G401 (cell line): ENCODE results near the gene CIB1. TPM values are rescaled to one million over a fixed set of nuclear protein-coding genes. Genes with fewer than 3 reads are reported as not detected.
A peak's percentile ranks its signal among the peaks of the same experiment; 100 is the strongest.

ENCODE experiments used
- DNase-seq: peaks from one replicate; pipeline ENCODE4 v3.0.0-alpha.2; 2015; ENCODE audit warnings: low spot score
- in situ Hi-C: cut with HindIII; loops from 2 replicates; pipeline ENCODE4 v1.10.0; 2016; ENCODE audit warnings: low sequenced_read_pairs, mixed read lengths
- total RNA-seq: library from RNA; depleted of rRNA; stranded (reverse); fragments of >200 nt; shearing (Covaris generic); gene quantifications from 2 replicates; pipeline ENCODE4 v1.2.3, GENCODE V29; 2014

The CIB1 gene
- total RNA-seq, 1 experiment from 2014 or later: 83.7 TPM

DNA sequence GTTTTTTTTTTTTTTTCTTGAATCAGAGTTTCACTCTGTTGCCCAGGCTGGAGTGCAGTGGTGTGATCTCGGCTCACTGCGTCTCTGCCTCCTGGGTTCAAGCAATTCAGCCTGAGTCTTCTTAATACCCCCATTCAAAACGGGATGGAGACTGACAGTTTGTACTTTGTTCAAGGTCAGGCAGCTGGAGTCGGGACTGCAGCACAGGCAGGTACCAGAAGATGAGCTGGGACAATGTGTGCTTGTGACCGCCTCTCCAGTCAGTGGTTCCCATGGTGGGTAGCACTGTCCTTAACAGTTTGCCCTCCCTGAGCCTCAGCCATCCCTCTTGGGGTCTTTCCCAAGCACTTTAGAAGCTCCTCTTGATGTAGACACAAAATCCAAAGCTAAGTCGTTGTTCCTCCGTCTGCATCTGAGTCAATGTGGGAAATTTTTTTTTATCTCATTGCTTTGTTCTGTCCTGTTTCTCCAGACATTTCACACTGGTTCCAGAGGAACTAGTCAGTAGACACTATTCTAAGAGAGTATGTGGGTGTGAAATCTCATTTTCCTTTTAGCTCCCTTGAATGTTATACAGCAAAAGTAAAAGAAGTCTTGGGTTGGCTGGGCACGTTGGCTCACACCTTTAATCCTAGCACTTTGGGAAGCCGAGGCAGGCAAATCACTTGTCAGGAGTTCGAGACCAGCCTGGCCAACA lies 10.3 kb upstream of the CIB1 start:
- no peak for DNase-seq
- in situ Hi-C loops: no loop called here

DNA sequence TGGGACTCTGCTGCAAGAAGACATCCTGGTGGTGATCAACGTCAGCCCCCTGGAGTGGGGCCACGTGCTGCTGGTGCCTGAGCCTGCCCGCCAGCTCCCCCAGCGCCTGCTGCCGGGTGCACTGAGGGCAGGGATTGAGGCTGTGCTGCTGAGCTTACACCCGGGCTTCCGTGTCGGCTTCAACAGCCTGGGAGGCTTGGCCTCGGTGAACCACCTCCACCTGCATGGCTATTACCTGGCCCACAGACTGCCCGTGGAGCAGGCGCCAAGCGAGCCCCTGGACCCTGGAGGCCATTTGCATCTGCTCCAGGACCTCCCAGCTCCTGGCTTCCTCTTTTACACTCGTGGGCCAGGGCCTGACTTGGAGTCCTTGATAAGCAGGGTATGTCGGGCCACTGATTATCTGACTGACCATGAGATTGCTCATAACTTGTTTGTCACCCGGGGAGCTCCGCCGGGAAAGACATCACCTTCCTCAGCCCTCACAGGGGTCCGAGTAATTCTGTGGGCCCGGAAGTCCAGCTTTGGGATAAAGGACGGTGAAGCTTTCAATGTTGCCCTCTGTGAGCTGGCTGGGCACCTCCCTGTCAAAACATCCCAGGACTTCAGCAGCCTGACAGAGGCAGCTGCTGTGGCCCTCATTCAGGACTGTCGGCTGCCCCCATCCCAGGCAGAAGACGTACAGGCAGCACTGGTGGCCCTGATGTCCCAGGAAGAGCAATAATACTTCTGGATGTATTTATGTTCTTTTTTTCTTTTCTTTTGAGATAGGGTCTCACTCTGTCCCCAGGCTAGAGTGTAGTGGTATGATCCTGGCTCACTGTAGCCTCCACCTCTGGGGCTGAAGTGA lies 7.8 kb upstream of the CIB1 start:
- no peak for DNase-seq
- in situ Hi-C loops: no loop called here

DNA sequence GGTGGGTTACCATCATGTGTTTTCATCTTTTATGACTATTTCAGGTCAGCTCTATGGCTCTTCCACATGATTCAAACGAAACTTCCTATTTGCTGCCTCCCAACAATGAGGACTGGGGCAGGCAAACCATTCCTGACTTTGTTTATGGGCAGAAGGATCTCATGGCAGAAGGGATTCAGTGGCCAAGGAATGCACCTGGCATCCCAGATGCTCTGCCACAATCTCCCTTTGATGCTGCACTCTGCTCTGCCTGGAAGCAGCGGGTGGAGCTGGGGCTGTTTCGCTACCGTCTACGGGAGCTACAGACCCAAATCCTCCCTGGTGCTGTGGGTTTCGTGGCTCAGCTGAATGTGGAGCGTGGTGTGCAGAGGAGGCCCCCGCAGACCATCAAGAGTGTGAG lies 7.1 kb upstream of the CIB1 start:
- in situ Hi-C loops: no loop called here
- peak; percentile 81 for DNase-seq

DNA sequence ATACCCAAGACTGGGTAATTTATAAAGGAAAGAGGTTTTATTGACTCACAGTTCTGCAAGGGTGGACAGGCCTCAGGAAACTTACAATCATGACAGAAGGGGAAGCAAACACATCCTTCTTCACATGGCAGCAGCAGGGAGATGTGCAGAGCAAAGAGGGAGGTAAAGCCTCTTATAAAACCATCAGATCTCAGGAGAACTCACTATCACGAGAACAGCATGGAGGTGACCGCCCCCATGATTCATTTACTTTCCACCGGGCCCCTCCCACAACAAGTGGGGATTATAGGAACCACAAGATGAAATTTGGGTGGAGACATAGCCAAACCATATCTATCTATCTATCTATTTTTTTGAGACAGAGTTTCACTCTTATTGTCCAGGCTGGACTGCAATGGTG lies 5.6 kb upstream of the CIB1 start:
- in situ Hi-C loops: no loop called here
- no peak for DNase-seq

DNA sequence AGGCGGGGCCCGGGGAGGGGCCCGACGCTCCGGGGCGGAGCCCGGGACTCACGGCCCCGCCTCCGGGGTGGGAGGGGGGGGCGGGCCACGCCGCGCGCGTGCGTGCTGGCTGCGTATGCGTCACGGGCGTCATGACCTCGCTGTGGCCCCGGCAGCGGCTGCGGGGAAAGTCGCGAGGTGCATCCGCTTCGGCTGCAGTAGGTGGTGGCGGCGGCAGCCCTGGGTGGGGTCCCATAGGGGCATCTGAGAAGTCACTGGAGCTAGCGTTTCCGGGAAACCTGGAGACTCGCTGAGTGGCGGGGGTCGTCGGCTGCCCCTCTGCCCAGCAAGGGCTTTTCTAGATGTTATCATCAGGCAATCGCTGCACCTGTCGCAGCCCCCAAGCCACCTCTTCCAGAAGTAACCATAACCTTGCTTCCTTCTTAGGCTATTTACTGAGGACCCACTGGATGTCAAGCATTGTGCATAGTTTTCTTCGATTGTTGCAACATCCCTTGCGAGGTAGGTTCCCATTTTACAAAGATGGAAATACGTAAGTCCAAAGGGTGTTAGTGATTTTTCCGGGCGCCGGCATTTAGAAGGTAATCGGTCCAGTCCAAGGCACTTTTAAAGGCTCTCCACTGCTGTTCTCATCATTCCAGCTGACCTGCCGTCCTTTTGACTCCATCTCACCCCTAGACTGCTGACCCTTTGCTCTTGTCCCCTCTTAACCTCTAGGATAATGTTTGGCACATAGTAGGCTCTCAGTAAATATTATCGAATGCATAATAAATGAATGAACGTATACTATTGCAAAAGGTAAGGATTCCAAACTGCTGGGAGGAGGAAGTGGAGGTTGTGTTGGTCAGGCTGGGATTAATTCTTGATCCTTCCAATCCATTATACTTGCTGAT lies 601 bp upstream of the CIB1 start, which contains the start of gene GDPGP1:
Gene GDPGP1 (plus strand): TSS at position 114 of the 893 bp plus-strand sequence. CDS start 6,700 bp downstream, outside the sequence.
- peak; percentile 95 for DNase-seq
- in situ Hi-C loops: no loop called here

DNA sequence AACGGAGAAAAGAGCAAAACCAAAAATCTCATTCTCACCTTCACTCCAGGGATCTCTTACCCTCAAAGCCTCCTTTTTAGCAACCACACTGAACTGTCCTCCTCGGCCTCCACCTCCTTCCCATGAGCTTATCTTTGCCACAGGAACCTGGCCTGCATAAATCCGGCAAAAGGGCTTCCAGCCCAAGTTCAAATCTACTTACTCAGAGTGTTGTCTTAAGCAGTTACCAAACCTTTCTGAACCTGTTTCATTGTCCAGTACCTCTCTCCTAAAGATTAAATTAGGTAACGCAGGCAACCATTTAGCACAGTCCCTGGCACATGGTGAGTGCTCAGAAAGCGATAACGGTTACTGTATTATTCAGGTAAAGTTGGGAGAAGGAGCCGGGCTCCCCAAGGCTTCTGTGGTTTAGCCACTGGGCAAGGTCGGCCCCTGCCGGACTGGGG lies 777 bp downstream of the CIB1 start:
- in situ Hi-C loops: no loop called here
- no peak for DNase-seq

DNA sequence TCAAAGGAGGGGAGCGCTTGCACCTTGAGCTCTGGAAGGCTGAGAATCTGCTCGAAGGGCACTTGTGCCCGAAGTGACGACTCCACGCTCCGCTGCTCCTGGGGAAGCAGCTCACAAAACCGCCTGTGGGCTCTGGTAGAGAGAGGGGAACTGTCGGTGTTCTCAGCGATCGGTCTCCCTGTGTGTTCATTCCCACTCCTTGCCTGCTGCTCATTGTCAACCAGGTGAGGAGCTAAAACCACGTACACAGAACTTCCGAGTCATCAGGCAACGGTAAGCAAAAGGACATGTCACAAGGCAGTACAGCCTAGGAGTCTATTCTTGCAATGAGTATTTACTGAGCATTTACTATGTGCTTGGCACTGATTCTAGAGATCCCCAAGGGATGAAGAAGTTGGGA lies 1.5 kb downstream of the CIB1 start:
- no peak for DNase-seq

DNA sequence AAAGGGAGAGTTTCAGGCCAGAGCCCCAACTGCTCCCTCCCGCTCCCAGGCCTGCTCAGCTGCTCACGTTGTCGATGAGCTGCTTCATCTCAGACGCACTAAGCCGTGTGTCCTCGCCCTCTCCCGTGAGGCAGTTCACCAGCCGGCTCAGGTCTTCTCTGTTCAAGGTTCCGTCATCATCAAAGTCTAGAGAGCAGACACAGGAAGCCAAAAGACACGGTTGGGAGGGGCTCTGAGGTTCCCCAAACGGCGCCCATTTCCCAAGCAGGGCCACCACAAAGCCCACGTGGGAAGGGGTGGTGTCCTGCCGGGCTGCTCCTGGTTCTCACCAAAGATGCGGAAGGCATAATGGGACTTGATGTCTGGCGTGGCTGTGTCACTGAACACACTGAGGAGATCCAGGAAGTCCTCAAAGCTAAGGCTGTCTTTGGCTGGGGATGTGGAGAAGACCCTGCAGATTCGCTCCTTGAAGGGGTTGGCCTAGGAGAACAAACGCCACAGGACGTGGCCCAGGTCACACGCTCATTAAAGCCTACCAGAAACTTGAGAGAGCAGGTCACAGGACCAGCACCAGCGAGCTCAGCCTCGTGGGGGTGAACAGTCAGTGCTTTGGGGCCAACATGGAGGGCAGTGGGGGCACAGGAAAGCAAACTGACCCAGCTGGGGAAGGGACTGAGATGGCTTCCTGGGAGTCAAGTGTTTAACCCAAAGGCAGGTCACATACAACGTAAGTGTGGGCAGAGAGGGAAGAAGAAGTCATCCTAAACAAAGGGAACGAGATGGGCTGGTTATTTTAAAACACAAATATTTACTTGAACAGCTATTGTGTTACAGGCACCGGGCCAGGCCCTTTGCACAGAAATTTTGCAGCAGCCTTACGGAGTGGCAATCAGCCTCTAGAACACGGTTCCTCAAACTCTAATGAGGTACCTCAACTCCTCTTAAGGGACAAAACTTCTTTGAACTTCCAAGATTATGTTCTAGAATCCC lies 2.4 kb downstream of the CIB1 start:
- in situ Hi-C loops: no loop called here
- no peak for DNase-seq

More for the DNA sequence above, 1.5 kb downstream of the CIB1 start:
- in situ Hi-C loops: no loop called here

DNA sequence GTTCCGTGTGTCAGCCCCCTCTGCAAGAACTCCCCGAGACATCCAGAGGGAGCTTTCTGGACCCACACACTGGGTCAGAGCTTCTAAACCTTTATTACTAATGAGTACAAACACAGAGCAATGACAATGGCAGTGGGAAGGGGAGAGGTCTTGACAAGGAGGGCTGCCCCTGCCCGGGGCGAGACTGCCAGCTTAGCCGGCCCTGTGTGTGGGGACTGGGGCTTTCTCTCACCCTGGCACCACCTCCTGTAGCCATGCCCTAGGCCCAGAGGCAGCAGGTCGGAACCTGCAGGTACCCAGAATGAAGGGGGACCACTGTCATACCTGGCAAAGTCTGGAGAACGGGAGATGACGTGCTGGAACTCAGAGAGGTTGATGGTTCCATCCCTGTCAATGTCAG lies 3.1 kb downstream of the CIB1 start:
- in situ Hi-C loops: no loop called here
- no peak for DNase-seq

DNA sequence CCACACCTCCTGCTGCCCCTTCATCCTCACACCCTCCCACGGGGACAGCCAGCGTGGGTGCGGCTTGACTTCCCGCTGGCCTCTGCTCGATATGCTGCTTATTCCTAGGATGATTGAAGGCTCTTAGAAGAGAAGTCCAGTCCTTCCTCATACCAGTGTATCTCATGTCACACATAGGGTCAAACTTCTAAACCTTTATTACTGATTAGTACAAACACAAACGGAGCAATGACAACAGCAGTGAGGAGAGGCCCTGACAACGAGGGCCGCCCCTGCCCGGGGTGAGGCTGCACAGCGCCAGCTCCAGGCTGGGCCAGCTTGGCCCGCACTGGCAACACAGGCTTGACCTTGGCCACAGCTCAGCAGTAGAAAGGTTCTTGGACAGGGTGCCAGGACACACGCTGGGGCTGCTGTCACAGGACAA lies 3.7 kb downstream of the CIB1 start:
- peak; percentile 71 for DNase-seq
- in situ Hi-C loops: no loop called here

DNA sequence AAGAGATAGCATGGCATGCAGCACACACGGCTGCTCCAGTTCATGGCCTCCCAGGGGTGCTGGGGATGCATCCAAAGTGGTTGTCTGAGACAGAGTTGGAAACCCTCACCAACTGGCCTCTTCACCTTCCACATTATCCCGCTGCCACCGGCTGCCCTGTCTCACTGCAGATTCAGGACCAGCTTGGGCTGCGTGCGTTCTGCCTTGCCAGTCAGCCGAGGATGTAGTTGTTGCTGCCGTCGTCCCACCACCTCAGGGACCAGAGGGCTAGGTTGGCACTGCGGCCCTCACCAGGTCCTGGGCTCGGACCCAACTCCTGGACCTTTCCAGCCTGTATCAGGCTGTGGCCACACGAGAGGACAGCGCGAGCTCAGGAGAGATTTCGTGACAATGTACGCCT lies 4.8 kb downstream of the CIB1 start:
- in situ Hi-C loops: no loop called here
- peak; percentile 39 for DNase-seq

DNA sequence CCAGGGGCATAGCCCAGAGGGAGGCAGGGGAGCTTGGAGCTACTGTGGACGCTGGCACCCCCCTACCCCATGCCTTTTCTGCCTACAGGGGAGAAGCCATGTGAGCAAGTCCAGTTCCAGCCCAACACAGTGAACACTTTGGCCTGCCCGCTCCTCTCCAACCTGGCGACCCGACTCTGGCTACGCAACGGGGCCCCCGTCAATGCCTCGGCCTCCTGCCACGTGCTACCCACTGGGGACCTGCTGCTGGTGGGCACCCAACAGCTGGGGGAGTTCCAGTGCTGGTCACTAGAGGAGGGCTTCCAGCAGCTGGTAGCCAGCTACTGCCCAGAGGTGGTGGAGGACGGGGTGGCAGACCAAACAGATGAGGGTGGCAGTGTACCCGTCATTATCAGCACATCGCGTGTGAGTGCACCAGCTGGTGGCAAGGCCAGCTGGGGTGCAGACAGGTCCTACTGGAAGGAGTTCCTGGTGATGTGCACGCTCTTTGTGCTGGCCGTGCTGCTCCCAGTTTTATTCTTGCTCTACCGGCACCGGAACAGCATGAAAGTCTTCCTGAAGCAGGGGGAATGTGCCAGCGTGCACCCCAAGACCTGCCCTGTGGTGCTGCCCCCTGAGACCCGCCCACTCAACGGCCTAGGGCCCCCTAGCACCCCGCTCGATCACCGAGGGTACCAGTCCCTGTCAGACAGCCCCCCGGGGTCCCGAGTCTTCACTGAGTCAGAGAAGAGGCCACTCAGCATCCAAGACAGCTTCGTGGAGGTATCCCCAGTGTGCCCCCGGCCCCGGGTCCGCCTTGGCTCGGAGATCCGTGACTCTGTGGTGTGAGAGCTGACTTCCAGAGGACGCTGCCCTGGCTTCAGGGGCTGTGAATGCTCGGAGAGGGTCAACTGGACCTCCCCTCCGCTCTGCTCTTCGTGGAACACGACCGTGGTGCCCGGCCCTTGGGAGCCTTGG lies 5.6 kb downstream of the CIB1 start:
- no peak for DNase-seq
- in situ Hi-C loops: no loop called here

DNA sequence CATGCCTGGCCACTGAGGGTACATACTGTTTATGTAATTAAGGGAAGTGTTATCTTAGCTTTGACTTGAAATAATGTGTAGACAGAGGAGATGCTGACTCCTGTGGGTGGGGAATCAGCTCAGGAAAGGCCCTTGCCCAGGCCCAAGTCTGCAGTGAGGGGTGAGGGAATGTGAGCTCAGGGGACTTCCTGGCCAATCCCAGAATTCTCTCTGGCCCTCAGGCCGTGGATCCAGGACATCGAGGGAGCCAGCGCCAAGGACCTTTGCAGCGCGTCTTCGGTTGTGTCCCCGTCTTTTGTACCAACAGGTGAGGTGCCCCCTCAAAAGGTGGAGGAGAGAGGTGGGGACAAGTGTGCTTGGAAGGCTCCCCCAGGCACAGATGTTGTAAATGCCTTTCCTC lies 6.4 kb downstream of the CIB1 start:
- DNase-seq: no peak
- in situ Hi-C loops: no loop called here

DNA sequence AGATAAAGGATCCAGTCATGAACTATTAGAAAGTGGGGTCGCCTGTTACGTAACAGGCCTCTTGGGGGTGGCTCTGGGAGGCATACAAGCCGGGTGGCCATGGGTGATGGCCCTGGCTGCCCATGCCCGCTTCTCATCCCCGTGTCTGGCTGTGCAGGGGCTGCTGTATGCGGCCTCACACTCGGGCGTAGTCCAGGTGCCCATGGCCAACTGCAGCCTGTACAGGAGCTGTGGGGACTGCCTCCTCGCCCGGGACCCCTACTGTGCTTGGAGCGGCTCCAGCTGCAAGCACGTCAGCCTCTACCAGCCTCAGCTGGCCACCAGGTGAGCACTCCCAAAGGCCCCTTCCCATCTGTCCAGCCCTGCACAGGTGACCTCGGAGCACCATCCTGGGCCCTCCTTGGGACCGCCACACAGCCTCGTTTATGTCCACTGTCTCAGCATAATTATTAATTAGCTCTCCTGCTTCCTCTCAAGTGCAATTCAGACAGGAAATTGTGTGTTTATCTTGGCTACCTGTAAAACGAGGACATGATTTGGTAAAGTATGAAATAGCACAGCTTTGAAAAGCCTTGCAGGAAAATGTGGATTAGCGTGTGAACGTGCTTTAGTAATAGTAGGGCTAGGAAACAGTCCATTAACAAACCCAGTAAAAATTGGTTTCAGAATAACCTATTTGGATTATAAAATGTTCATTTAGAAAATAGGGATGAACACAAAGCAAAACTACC lies 8.1 kb downstream of the CIB1 start:
- DNase-seq: no peak
- in situ Hi-C loops: no loop called here

DNA sequence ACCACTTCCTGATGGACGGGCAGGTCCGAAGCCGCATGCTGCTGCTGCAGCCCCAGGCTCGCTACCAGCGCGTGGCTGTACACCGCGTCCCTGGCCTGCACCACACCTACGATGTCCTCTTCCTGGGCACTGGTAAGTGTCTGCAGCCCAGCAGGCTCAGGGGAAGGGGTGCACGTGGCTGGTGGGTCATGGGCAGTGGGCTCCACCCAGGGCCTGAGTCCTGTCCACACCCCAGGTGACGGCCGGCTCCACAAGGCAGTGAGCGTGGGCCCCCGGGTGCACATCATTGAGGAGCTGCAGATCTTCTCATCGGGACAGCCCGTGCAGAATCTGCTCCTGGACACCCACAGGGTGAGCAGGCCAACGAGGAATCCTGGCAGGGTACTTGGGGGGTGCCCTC lies 8.7 kb downstream of the CIB1 start:
- in situ Hi-C loops: no loop called here
- DNase-seq: no peak

DNA sequence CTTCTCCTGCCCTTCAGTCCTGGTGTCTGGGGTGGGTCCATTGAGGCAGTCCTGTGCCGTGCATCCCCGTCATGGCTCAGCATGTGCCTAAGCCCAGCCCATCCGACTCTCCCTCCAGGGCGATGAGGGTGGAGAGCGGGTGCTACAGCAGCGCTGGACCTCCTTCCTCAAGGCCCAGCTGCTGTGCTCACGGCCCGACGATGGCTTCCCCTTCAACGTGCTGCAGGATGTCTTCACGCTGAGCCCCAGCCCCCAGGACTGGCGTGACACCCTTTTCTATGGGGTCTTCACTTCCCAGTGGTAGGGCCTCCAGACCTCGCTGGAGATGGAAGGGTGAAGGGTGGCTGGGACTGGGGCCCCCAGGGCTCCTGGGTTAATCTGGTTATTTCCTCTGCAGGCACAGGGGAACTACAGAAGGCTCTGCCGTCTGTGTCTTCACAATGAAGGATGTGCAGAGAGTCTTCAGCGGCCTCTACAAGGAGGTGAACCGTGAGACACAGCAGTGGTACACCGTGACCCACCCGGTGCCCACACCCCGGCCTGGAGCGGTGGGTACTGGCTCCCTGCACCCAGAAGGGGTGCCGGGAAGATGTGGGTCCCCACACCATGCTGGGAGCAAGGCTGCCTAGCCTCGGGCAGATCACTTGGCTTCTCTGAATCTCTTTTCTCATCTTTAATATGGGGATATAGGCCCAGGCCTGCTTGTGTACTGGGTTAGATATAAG lies 10.1 kb downstream of the CIB1 start:
- DNase-seq: no peak

More for the DNA sequence above, 10.1 kb downstream of the CIB1 start:
- in situ Hi-C loops: no loop called here
